Naive thymus-derived CD4-positive, alpha-beta T cell (primary cell): ENCODE measurements around the gene NTHL1. TPM values are rescaled to one million over a fixed set of nuclear protein-coding genes. Genes with fewer than 3 reads are reported as not detected.
A peak's percentile ranks its signal among the peaks of the same experiment; 100 is the strongest.

Experiments
- ATAC-seq: fragments of 150-1000 bp; cut with Tn5 transposase; 2 replicates; pipeline ENCODE4 v1.10.0; 2021; ENCODE audit warnings: mild to moderate bottlenecking, moderate library complexity
- CTCF ChIA-PET: fragments of 350-600 bp; sonication (Branson Sonifier 250); formaldehyde crosslinking; loops from one replicate; lab custom pipeline; 2021; ENCODE audit warnings: antibody characterized with exemption; lab: Charles Lee
- POLR2A ChIA-PET: fragments of 350-600 bp; sonication (Branson Sonifier 250); formaldehyde crosslinking; loops from one replicate; lab custom pipeline; 2021; ENCODE audit warnings: antibody characterized with exemption, inconsistent platforms; lab: Charles Lee
- DNase-seq, 9 donors: peaks; one replicate each; pipeline versions ENCODE4 v3.0.0 to v3.0.0-alpha.2; 2020 to 2022; ENCODE audit warnings: mixed read lengths in 1 of 9
- H3K27ac ChIP-seq: one replicate; pipeline ENCODE4 v1.7.0; 2013; ENCODE audit warnings: mild to moderate bottlenecking, low read depth, low read length, moderate library complexity
- H3K27me3 ChIP-seq, 2 donors: one replicate each; pipeline ENCODE4 v1.7.0; 2013; ENCODE audit warnings: low read length in 2 of 2, mild to moderate bottlenecking in 2 of 2, moderate library complexity in 2 of 2; ENCODE audit not compliant: control insufficient read depth in 2 of 2, insufficient read depth in 2 of 2
- H3K36me3 ChIP-seq, 3 experiments: 1 replicate in 2 of 3; 2 replicates in 1 of 3; pipeline ENCODE4 v1.7.0; 2013; ENCODE audit warnings: low read length in 3 of 3, mild to moderate bottlenecking in 3 of 3, moderate library complexity in 1 of 3; ENCODE audit not compliant: insufficient read depth in 3 of 3, control insufficient read depth in 2 of 3
- H3K4me1 ChIP-seq, 2 donors: one replicate each; pipeline ENCODE4 v1.7.0; 2013; ENCODE audit warnings: low read length in 2 of 2, mild to moderate bottlenecking in 2 of 2, moderate library complexity in 1 of 2; ENCODE audit not compliant: control insufficient read depth in 2 of 2, insufficient read depth in 2 of 2
- H3K4me3 ChIP-seq: 2 replicates; pipeline ENCODE4 v1.7.0; 2013; ENCODE audit warnings: mild to moderate bottlenecking, low read length
- H3K9me3 ChIP-seq, 3 experiments: 1 replicate in 2 of 3; 2 replicates in 1 of 3; pipeline ENCODE4 v1.7.0; 2013; ENCODE audit warnings: low read length in 3 of 3; ENCODE audit not compliant: control insufficient read depth in 2 of 3
- H3K27ac Mint-ChIP-seq, 9 donors: one replicate each; pipeline ENCODE4 v1.8.0; 2020 to 2022; ENCODE audit warnings: mixed read lengths in 9 of 9, mild to moderate bottlenecking in 8 of 9, moderate library complexity in 5 of 9, inconsistent platforms in 2 of 9
- H3K27me3 Mint-ChIP-seq, 5 donors: one replicate each; pipeline ENCODE4 v1.8.0; 2021 to 2022; ENCODE audit warnings: mixed read lengths in 5 of 5, mild to moderate bottlenecking in 1 of 5
- H3K36me3 Mint-ChIP-seq, 5 donors: one replicate each; pipeline ENCODE4 v1.8.0; 2020 to 2022; ENCODE audit warnings: mixed read lengths in 5 of 5, mild to moderate bottlenecking in 3 of 5, inconsistent platforms in 1 of 5
- H3K4me1 Mint-ChIP-seq, 7 donors: one replicate each; pipeline ENCODE4 v1.8.0; 2020 to 2022; ENCODE audit warnings: mixed read lengths in 7 of 7, mild to moderate bottlenecking in 3 of 7, inconsistent platforms in 1 of 7
- H3K4me3 Mint-ChIP-seq, 10 donors: one replicate each; pipeline ENCODE4 v1.8.0; 2020 to 2022; ENCODE audit warnings: mild to moderate bottlenecking in 10 of 10, mixed read lengths in 10 of 10, moderate library complexity in 6 of 10, inconsistent platforms in 2 of 10
- H3K9me3 Mint-ChIP-seq, 11 donors: one replicate each; pipeline ENCODE4 v1.8.0; 2020 to 2022; ENCODE audit warnings: mixed read lengths in 11 of 11, mild to moderate bottlenecking in 4 of 11, inconsistent platforms in 1 of 11, moderate library complexity in 1 of 11
- intact Hi-C, 2 donors: fragments of 100-400 bp; cut with micrococcal nuclease; formaldehyde crosslinking; loops; one replicate each; pipeline ENCODE4 v1.15.1; 2023
- polyA plus RNA-seq, 2 donors: library from polyadenylated mRNA; unstranded; fragments of 300-500 nt; fragmentation: Illumina TruSeq; gene quantifications; one replicate each; pipeline ENCODE4 v1.2.3, GENCODE V29; 2021
- total RNA-seq, 6 experiments: library from RNA in 5 of 6; stranded (reverse) in 5 of 6; gene quantifications; 1 replicate in 5 of 6; 2 replicates in 1 of 6; pipeline ENCODE4 v1.2.3 and lab custom pipeline; 2021 to 2026

The NTHL1 gene
- total and polyA plus RNA-seq, 7 experiments from 2014 or later, result 4.4 to 27.0 (median 9.4) TPM

DNA sequence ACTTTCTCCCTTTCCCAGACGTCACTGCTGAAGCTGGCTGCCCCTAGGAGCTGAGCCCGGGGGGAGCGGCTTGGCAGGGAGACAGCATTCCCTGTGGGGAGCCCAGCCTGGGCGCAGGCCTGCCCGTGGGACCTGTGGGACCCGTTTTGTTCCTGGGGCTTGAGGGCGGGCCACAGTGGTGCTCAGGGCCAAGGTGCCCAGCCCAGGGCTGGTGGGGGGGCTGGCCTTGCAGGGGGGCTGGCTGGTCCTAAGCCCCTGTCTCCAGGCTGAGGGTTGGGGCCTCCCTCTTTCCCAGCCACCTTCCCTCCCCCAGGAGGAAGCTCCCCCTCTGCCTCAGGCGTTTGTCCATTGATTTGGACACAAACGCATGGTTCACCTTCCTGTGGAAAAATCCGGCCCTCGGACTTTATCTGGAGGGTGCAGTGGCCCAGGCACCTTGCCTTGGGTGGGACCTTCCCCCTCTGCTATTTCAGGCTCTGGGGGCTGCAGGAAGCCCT lies 16.5 kb downstream of the NTHL1 start:
- no peaks in the 10 kb centered on the region for H3K9me3 Mint-ChIP-seq
- no peaks in the 10 kb centered on the region for H3K36me3 Mint-ChIP-seq
- H3K27me3 ChIP-seq, result no peaks in the 10 kb centered on the region
- H3K4me3 ChIP-seq, result no peak overlapping the region
- H3K4me3 Mint-ChIP-seq, result no peak overlapping the region
- H3K27me3 Mint-ChIP-seq, result peaks cover 0 to 17% (median 0%) of the 10 kb centered on the region in 5 donors
- peaks cover 3 to 4% of the 10 kb centered on the region in 2 donors for H3K4me1 ChIP-seq
- H3K4me1 Mint-ChIP-seq, result peaks cover 0 to 11% (median 5%) of the 10 kb centered on the region in 7 donors
- no peak overlapping the region for H3K27ac ChIP-seq
- no peaks in the 10 kb centered on the region for H3K36me3 ChIP-seq
- DNase-seq (no peak), ATAC-seq (no peak)
- H3K27ac Mint-ChIP-seq, result no peak overlapping the region
- ChIA-PET CTCF (interaction anchor here (0.7 kb wide), 1 partner anchor 49 kb away, joined by 5 read pairs; no protein-coding TSS in a partner anchor), POLR2A (interaction anchor here (1.4 kb wide), 1 partner anchor 19 kb away, joined by 4 read pairs; no protein-coding TSS in a partner anchor)
- intact Hi-C loops, result no loop called here
- no peaks in the 10 kb centered on the region for H3K9me3 ChIP-seq

DNA sequence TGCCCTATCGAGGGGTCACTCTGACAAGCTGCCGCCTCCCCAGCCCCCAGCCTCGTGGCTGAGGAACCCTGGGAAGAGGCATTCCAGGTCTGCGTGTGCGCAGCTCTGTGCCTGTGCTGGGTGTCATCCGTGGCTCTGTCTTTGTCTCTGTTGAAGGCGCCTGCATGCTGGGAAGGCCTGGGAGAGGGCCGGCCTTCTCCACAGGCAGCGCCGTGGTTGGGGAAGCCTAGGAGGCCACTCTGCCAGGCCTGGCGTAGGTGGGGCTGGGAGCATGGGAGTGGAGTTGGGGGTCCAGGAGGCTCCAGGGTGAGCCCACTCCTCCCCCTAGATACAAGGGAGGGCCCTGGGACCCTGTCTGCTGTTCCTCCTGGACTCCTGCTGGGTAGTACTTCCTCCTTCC lies 17.6 kb downstream of the NTHL1 start:
- DNase-seq (no peak), ATAC-seq (no peak)
- Histone ChIP-seq H3K36me3 (no peaks in the 10 kb centered on the region), H3K27me3 (no peaks in the 10 kb centered on the region), H3K4me1 (peaks cover 3 to 5% of the 10 kb centered on the region in 2 donors), H3K9me3 (no peaks in the 10 kb centered on the region), H3K4me3 (no peak overlapping the region), H3K27ac (no peak overlapping the region)
- POLR2A ChIA-PET, result interaction anchor here (0.5 kb wide), 1 partner anchor 107 kb away, joined by 3 read pairs; no protein-coding TSS in a partner anchor
- H3K9me3 Mint-ChIP-seq, result no peaks in the 10 kb centered on the region
- H3K27ac Mint-ChIP-seq, result no peak overlapping the region
- intact Hi-C loops, result no loop called here
- no peak overlapping the region for H3K4me3 Mint-ChIP-seq
- H3K36me3 Mint-ChIP-seq, result no peaks in the 10 kb centered on the region
- peaks cover 0 to 17% (median 10%) of the 10 kb centered on the region in 7 donors for H3K4me1 Mint-ChIP-seq
- H3K27me3 Mint-ChIP-seq, result peaks cover 0 to 26% (median 0%) of the 10 kb centered on the region in 5 donors
- CTCF ChIA-PET, result no interaction called here

DNA sequence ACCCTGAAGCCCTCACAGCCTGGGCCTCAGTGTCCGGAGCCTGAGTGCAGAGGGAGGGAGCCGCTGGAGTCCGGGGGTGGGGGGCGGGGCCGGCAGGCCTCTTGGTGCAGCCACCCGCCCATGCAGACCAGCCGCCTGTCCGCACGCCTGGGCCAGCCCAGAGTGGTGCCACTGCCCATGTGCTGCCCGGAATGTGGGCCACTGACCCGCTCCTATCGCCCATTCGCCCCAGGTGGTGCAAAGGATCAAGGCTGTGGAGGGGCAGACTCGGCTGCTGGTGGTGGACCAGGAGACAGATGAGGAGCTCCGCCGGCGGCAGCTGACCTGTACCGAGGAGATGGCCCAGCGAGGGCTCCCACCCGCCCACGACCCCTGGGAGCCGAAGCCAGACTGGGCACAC lies 18.3 kb downstream of the NTHL1 start:
- H3K4me3 Mint-ChIP-seq, result no peak overlapping the region
- CTCF ChIA-PET, result no interaction called here
- H3K36me3 Mint-ChIP-seq, result no peaks in the 10 kb centered on the region
- POLR2A ChIA-PET, result interaction anchor here (0.5 to 0.7 kb wide), 2 partner anchors 108 to 1902 kb away, joined by 3 read pairs; no protein-coding TSS in a partner anchor
- Histone ChIP-seq H3K27ac (no peak overlapping the region), H3K4me1 (peaks cover 3 to 5% of the 10 kb centered on the region in 2 donors), H3K27me3 (no peaks in the 10 kb centered on the region), H3K9me3 (no peaks in the 10 kb centered on the region), H3K36me3 (no peaks in the 10 kb centered on the region), H3K4me3 (no peak overlapping the region)
- H3K9me3 Mint-ChIP-seq, result peaks cover 0 to under 1% (median 0%) of the 10 kb centered on the region in 11 donors
- intact Hi-C loops, result no loop called here
- DNase-seq, result no peak
- H3K4me1 Mint-ChIP-seq, result peaks cover 2 to 16% (median 11%) of the 10 kb centered on the region in 7 donors
- ATAC-seq, result no peak
- H3K27me3 Mint-ChIP-seq, result peaks cover 0 to 26% (median 0%) of the 10 kb centered on the region in 5 donors
- no peak overlapping the region for H3K27ac Mint-ChIP-seq

DNA sequence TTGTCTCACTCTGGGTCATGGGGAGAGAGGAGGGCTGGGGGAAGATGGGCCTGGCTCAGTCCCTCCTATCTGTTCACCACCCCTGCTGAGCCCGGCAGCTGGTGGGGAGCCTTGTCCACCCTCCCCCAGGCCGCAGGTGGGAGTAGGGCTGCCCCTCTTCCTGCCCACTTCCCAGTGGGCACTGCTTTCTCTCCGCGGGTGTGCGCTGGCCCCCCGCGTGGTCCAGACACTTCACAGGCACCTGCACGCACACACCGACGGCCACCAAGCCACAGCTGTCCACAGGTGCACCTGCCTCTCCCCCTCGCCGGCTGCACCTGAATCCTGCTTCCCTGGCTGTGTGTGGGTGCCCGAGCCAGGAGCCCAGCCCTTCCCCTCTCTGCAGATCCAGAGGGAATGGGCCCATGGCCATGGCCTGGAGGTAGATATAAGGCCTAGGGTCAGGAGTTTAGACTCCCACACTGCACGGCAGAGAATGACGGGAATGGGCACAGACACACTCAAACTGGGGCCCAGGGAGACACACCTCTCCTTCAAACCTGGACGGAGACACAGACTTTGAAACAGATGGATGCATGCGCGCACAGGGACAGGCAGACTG lies 18.9 kb downstream of the NTHL1 start:
- intact Hi-C loops, result no loop called here
- Mint-ChIP-seq H3K36me3 (no peaks in the 10 kb centered on the region), H3K4me1 (peaks cover 6 to 20% (median 15%) of the 10 kb centered on the region in 7 donors), H3K9me3 (peaks cover 0 to 2% (median 0%) of the 10 kb centered on the region in 11 donors), H3K27me3 (peaks cover 0 to 26% (median 0%) of the 10 kb centered on the region in 5 donors), H3K4me3 (no peak overlapping the region), H3K27ac (no peak overlapping the region)
- DNase-seq (no peak), ATAC-seq (no peak)
- Histone ChIP-seq H3K27me3 (no peaks in the 10 kb centered on the region), H3K36me3 (no peaks in the 10 kb centered on the region), H3K4me1 (peaks cover 4 to 12% of the 10 kb centered on the region in 2 donors), H3K4me3 (no peak overlapping the region), H3K27ac (no peak overlapping the region), H3K9me3 (no peaks in the 10 kb centered on the region)
- ChIA-PET CTCF (no interaction called here), POLR2A (interaction anchor here (0.7 to 2.3 kb wide), 2 partner anchors 112 to 1901 kb away, joined by 3 to 8 read pairs; no protein-coding TSS in a partner anchor)

DNA sequence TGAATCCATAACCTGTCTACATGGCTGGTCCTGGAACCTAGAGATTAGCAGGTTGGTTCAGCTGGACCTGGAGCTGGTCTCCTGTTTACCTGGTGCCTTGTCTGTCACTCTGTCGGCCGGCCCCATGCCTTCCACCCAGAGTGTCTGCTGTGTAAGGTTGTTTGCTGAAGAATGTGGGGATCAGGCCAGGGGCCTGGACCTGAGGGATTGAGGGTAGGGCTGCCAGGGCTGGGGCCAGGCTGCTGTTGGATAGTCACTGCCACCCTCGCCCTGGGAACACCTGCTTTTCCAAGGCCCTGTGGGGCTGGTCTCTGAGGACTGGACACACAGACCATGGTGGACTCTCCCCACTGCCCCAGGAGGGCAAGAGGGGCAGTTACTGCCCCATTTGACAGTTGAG lies 19.5 kb downstream of the NTHL1 start:
- Mint-ChIP-seq H3K27ac (no peak overlapping the region), H3K9me3 (peaks cover 0 to 2% (median 0%) of the 10 kb centered on the region in 11 donors), H3K4me1 (peaks cover 10 to 25% (median 19%) of the 10 kb centered on the region in 7 donors), H3K36me3 (no peaks in the 10 kb centered on the region), H3K27me3 (peaks cover 0 to 26% (median 0%) of the 10 kb centered on the region in 5 donors), H3K4me3 (peak overlapping the region in 9 of 10 donors; percentile 71 to 84 (median 78))
- intact Hi-C loops, result no loop called here
- peaks cover 9 to 17% of the 10 kb centered on the region in 2 donors for H3K4me1 ChIP-seq
- POLR2A ChIA-PET, result interaction anchor here (1.3 to 2.3 kb wide), 3 partner anchors 19 to 127 kb away, joined by 3 to 8 read pairs (median 4); partner anchors contain the start of genes NTHL1 and TSC2
- DNase-seq (no peak), ATAC-seq (no peak)
- no peaks in the 10 kb centered on the region for H3K36me3 ChIP-seq
- CTCF ChIA-PET, result interaction anchor here (1.1 kb wide), 1 partner anchor 18 kb away, joined by 3 read pairs; no protein-coding TSS in a partner anchor
- no peak overlapping the region for H3K4me3 ChIP-seq
- H3K9me3 ChIP-seq, result no peaks in the 10 kb centered on the region
- H3K27me3 ChIP-seq, result no peaks in the 10 kb centered on the region
- no peak overlapping the region for H3K27ac ChIP-seq

DNA sequence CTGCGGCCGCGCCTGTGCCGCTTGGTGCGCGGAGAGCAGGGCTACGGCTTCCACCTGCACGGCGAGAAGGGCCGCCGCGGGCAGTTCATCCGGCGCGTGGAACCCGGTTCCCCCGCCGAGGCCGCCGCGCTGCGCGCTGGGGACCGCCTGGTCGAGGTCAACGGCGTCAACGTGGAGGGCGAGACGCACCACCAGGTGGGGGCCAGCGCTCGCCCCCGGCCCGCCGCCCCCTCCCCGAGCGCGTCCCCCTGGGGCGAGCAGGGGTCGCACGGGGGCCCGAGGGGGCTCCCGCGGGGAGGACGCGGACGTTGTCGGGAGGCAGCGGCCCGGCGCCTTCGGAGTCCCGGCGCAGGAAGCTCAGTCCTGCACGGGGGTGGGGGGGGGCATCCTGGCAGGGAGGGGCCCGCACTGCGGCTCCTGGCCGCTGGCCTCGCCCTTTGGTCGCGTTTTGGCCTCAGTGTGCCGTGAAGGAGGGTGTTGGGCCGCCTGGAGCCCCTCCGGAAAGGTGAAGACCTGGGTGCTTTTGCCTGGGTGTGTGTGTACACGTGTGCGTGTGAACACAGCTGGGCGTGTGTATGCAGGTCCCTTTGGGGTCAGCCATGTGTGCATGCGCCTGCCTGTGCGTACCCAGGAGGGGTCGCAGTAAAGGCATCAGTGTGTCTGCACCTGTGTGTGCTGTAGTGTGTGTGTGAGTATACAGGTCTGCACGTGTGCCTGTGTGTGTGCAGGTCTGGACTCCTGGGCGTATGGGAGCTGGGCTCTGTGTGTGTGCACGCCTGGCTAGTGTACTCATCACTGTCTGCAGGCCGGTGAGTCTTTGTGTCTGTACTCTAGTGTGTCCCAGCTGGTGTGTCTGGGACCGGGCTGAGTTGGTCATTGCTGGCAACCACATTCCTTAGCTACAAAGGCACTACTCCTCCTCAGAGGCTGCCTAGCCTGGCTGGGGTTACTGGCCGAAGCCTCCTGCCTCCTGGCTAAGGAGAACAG lies 20.3 kb downstream of the NTHL1 start:
- Histone ChIP-seq H3K27me3 (no peaks in the 10 kb centered on the region), H3K36me3 (no peaks in the 10 kb centered on the region), H3K9me3 (no peaks in the 10 kb centered on the region), H3K4me3 (peak overlapping the region; percentile 37), H3K27ac (peak overlapping the region; percentile 14), H3K4me1 (peaks cover 14 to 20% of the 10 kb centered on the region in 2 donors)
- H3K27ac Mint-ChIP-seq, result peak overlapping the region in 2 of 9 donors; percentile 73 to 77
- ChIA-PET CTCF (interaction anchor here (1.1 kb wide), 1 partner anchor 19 kb away, joined by 3 read pairs; no protein-coding TSS in a partner anchor), POLR2A (interaction anchor here (1.3 to 2.3 kb wide), 3 partner anchors 20 to 127 kb away, joined by 3 to 8 read pairs (median 4); partner anchors contain the start of genes NTHL1 and TSC2)
- peak in 2 of 9 donors; percentile 18 to 23 for DNase-seq
- peaks cover 13 to 30% (median 23%) of the 10 kb centered on the region in 7 donors for H3K4me1 Mint-ChIP-seq
- intact Hi-C loops, result no loop called here
- peak; percentile 3 for ATAC-seq
- H3K27me3 Mint-ChIP-seq, result peaks cover 0 to 34% (median 4%) of the 10 kb centered on the region in 5 donors
- H3K36me3 Mint-ChIP-seq, result no peaks in the 10 kb centered on the region
- peaks cover 0 to 4% (median 0%) of the 10 kb centered on the region in 11 donors for H3K9me3 Mint-ChIP-seq
- peak overlapping the region; percentile 71 to 87 (median 78) for H3K4me3 Mint-ChIP-seq
